Liver (tissue), 9 donors: ENCODE data around the gene CCDC83. TPM values are rescaled to one million over a fixed set of nuclear protein-coding genes. Genes with fewer than 3 reads are reported as not detected.

ENCODE experiments used
- DNase-seq: peaks from one replicate; pipeline ENCODE4 v3.0.0-alpha.2; 2017; ENCODE audit warnings: low spot score
- H3K27ac ChIP-seq, 2 donors: one replicate each; pipeline ENCODE4 v1.7.0; 2013; ENCODE audit warnings: inconsistent platforms in 2 of 2, low read length in 2 of 2, control low read depth in 1 of 2, low read depth in 1 of 2, mild to moderate bottlenecking in 1 of 2
- H3K27me3 ChIP-seq, 4 donors: one replicate each; pipeline versions ENCODE4 v1.6.1 to v1.7.0; 2013; ENCODE audit warnings: low read length in 3 of 4, inconsistent platforms in 1 of 4, mild to moderate bottlenecking in 1 of 4, moderate library complexity in 1 of 4; ENCODE audit not compliant: control insufficient read depth in 4 of 4, insufficient read depth in 4 of 4
- H3K36me3 ChIP-seq, 4 donors: one replicate each; pipeline versions ENCODE4 v1.6.1 to v1.7.0; 2013; ENCODE audit warnings: low read length in 3 of 4, mild to moderate bottlenecking in 3 of 4, low read depth in 1 of 4, moderate library complexity in 1 of 4; ENCODE audit not compliant: control insufficient read depth in 4 of 4, insufficient read depth in 3 of 4
- H3K4me1 ChIP-seq, 4 donors: one replicate each; pipeline versions ENCODE4 v1.6.1 to v1.7.0; 2013; ENCODE audit warnings: low read length in 3 of 4, mild to moderate bottlenecking in 3 of 4, moderate library complexity in 1 of 4; ENCODE audit not compliant: control insufficient read depth in 4 of 4, insufficient read depth in 4 of 4
- H3K4me3 ChIP-seq, 3 donors: one replicate each; pipeline versions ENCODE4 v1.6.1 to v1.7.0; 2013; ENCODE audit warnings: low read length in 3 of 3, control low read depth in 1 of 3, low read depth in 1 of 3, mild to moderate bottlenecking in 1 of 3
- H3K9ac ChIP-seq, 2 donors: one replicate each; pipeline ENCODE4 v1.7.0; 2013; ENCODE audit warnings: low read length in 2 of 2, mild to moderate bottlenecking in 2 of 2, moderate library complexity in 2 of 2, control low read depth in 1 of 2, low read depth in 1 of 2
- H3K9me3 ChIP-seq, 4 donors: one replicate each; pipeline versions ENCODE4 v1.6.1 to v1.7.0; 2013; ENCODE audit warnings: low read length in 3 of 4; ENCODE audit not compliant: control insufficient read depth in 4 of 4
- ATF3 ChIP-seq: IDR thresholded peaks from 2 replicates; pipeline ENCODE4 v1.6.1; 2016; ENCODE audit warnings: antibody characterized with exemption
- EGR1 ChIP-seq, 2 donors: IDR thresholded peaks; 2 replicates each; pipeline ENCODE4 v1.6.1; 2016 to 2018; ENCODE audit warnings: antibody characterized with exemption in 2 of 2, low read depth in 2 of 2
- FOXA1 ChIP-seq: IDR thresholded peaks from 2 replicates; pipeline ENCODE4 v1.6.1; 2016; ENCODE audit warnings: antibody characterized with exemption
- FOXA2 ChIP-seq: IDR thresholded peaks from 2 replicates; pipeline ENCODE4 v1.6.1; 2016; ENCODE audit warnings: antibody characterized with exemption
- GABPA ChIP-seq, 2 donors: IDR thresholded peaks in 1 of 2; conservative IDR thresholded peaks in 1 of 2; 2 replicates each; pipeline ENCODE4 v1.6.1; 2016; ENCODE audit warnings: antibody characterized with exemption in 2 of 2, mild to moderate bottlenecking in 1 of 2, moderate library complexity in 1 of 2
- HNF4A ChIP-seq, 2 donors: conservative IDR thresholded peaks; 2 replicates each; pipeline ENCODE4 v1.6.1; 2016; ENCODE audit warnings: antibody characterized with exemption in 2 of 2, mild to moderate bottlenecking in 2 of 2
- HNF4G ChIP-seq: IDR thresholded peaks from 2 replicates; pipeline ENCODE4 v1.6.1; 2016; ENCODE audit warnings: antibody characterized with exemption
- JUND ChIP-seq, 2 donors: IDR thresholded peaks; 2 replicates each; pipeline ENCODE4 v1.6.1; 2016; ENCODE audit warnings: antibody characterized with exemption in 2 of 2
- MAX ChIP-seq: IDR thresholded peaks from 2 replicates; pipeline ENCODE4 v1.6.1; 2016; ENCODE audit warnings: antibody characterized with exemption
- NR2F2 ChIP-seq: IDR thresholded peaks from 2 replicates; pipeline ENCODE4 v1.6.1; 2016; ENCODE audit warnings: antibody characterized with exemption
- RAD21 ChIP-seq, 2 donors: IDR thresholded peaks; 2 replicates each; pipeline ENCODE4 v1.6.1; 2016; ENCODE audit warnings: antibody characterized with exemption in 2 of 2, mild to moderate bottlenecking in 2 of 2
- RXRA ChIP-seq, 2 donors: IDR thresholded peaks; 2 replicates each; pipeline ENCODE4 v1.6.1; 2017 to 2018; ENCODE audit warnings: antibody characterized with exemption in 2 of 2, mild to moderate bottlenecking in 1 of 2
- SP1 ChIP-seq: IDR thresholded peaks from 2 replicates; pipeline ENCODE4 v1.6.1; 2018; ENCODE audit warnings: antibody characterized with exemption, mild to moderate bottlenecking
- TAF1 ChIP-seq: conservative IDR thresholded peaks from 2 replicates; pipeline ENCODE4 v1.6.1; 2016; ENCODE audit warnings: antibody characterized with exemption, mild to moderate bottlenecking
- YY1 ChIP-seq: IDR thresholded peaks from 2 replicates; pipeline ENCODE4 v1.6.1; 2016; ENCODE audit warnings: antibody characterized with exemption, mild to moderate bottlenecking
- WGBS: extraction: QIAGEN DNeasy Blood & Tissue Kit; methylation state at CpG from one replicate; pipeline ENCODE4 v1.1.7; 2013; 5-methylcytosine and 5-hydroxymethylcytosine counted together
- polyA plus RNA-seq, 2 donors: library from polyadenylated mRNA; stranded (reverse) in 1 of 2; unstranded in 1 of 2; fragments of 200-250 nt in 1 of 2; fragments of >200 nt in 1 of 2; fragmentation: Nextera tagmentation in 1 of 2; extraction: Ambion mirVana in 1 of 2; gene quantifications; one replicate each; pipeline versions ENCODE4 v1.2.1 to v1.2.3, GENCODE V29; 2013 to 2015
- total RNA-seq, 2 donors: library from RNA; depleted of rRNA; stranded (reverse); fragments of >200 nt; gene quantifications; one replicate each; pipeline ENCODE4 v1.2.3, GENCODE V29; 2014
- TF ChIP-seq, protein P1 (sequence below): IDR thresholded peaks from 2 replicates; pipeline ENCODE4 v1.6.1; 2016; ENCODE audit warnings: antibody characterized with exemption, mild to moderate bottlenecking
- TF ChIP-seq, protein P2 (sequence below): IDR thresholded peaks from 2 replicates; pipeline ENCODE4 v1.6.1; 2016; ENCODE audit warnings: antibody characterized with exemption
- TF ChIP-seq, protein P3 (sequence below): fragments of 150-350 bp; IDR thresholded peaks from 2 replicates; pipeline ENCODE4 v1.5.1; 2017; ENCODE audit warnings: improper control_type of control experiment, low read depth, low read length; ENCODE audit not compliant: missing input control
- donor health status: healthy.
- donor health status: healthy.
- donor health status: healthy.
- donor health status: healthy.
- donor health status: healthy.

Gene CCDC83
- total and polyA plus RNA-seq, 4 donors, result not detected

- Histone ChIP-seq H3K27me3 (no peaks in the 10 kb centered on the region), H3K27ac (no peak overlapping the region), H3K36me3 (no peaks in the 10 kb centered on the region), H3K4me1 (no peaks in the 10 kb centered on the region), H3K4me3 (no peak overlapping the region), H3K9ac (no peak overlapping the region), H3K9me3 (no peaks in the 10 kb centered on the region)
- no peak for DNase-seq
- 83% methylated on average over 3 of the region's 3 CpGs for WGBS
- TF ChIP-seq, protein P1, sequence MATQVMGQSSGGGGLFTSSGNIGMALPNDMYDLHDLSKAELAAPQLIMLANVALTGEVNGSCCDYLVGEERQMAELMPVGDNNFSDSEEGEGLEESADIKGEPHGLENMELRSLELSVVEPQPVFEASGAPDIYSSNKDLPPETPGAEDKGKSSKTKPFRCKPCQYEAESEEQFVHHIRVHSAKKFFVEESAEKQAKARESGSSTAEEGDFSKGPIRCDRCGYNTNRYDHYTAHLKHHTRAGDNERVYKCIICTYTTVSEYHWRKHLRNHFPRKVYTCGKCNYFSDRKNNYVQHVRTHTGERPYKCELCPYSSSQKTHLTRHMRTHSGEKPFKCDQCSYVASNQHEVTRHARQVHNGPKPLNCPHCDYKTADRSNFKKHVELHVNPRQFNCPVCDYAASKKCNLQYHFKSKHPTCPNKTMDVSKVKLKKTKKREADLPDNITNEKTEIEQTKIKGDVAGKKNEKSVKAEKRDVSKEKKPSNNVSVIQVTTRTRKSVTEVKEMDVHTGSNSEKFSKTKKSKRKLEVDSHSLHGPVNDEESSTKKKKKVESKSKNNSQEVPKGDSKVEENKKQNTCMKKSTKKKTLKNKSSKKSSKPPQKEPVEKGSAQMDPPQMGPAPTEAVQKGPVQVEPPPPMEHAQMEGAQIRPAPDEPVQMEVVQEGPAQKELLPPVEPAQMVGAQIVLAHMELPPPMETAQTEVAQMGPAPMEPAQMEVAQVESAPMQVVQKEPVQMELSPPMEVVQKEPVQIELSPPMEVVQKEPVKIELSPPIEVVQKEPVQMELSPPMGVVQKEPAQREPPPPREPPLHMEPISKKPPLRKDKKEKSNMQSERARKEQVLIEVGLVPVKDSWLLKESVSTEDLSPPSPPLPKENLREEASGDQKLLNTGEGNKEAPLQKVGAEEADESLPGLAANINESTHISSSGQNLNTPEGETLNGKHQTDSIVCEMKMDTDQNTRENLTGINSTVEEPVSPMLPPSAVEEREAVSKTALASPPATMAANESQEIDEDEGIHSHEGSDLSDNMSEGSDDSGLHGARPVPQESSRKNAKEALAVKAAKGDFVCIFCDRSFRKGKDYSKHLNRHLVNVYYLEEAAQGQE, result no peak
- TF ChIP-seq FOXA2, result no peak
- no peak for TF ChIP-seq EGR1 (IDR thresholded peaks at IDR 0.05; ENCODE audit: low read depth in 2 of 2)
- no peak for TF ChIP-seq YY1
- no peak for TF ChIP-seq HNF4A (conservative IDR thresholded peaks at IDR 0.05)
- TF ChIP-seq SP1, result no peak
- no peak for TF ChIP-seq TAF1
- TF ChIP-seq ATF3, result no peak
- TF ChIP-seq MAX, result no peak
- TF ChIP-seq JUND (IDR thresholded peaks at IDR 0.05), result no peak
- no peak for TF ChIP-seq RXRA (IDR thresholded peaks at IDR 0.05)
- no peak for TF ChIP-seq NR2F2
- no peak for TF ChIP-seq FOXA1
- TF ChIP-seq HNF4G, result no peak
- TF ChIP-seq, protein P2, sequence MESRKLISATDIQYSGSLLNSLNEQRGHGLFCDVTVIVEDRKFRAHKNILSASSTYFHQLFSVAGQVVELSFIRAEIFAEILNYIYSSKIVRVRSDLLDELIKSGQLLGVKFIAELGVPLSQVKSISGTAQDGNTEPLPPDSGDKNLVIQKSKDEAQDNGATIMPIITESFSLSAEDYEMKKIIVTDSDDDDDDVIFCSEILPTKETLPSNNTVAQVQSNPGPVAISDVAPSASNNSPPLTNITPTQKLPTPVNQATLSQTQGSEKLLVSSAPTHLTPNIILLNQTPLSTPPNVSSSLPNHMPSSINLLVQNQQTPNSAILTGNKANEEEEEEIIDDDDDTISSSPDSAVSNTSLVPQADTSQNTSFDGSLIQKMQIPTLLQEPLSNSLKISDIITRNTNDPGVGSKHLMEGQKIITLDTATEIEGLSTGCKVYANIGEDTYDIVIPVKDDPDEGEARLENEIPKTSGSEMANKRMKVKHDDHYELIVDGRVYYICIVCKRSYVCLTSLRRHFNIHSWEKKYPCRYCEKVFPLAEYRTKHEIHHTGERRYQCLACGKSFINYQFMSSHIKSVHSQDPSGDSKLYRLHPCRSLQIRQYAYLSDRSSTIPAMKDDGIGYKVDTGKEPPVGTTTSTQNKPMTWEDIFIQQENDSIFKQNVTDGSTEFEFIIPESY, result no peak
- no peak for TF ChIP-seq RAD21 (IDR thresholded peaks at IDR 0.05)
- no peak for TF ChIP-seq GABPA (IDR thresholded peaks at IDR 0.05 in 1 of 2, conservative IDR thresholded peaks at IDR 0.05 in 1 of 2)
Measured at GRCh38 chr11:85902353-85902752, 47.2 kb downstream of the CCDC83 start.

DNA sequence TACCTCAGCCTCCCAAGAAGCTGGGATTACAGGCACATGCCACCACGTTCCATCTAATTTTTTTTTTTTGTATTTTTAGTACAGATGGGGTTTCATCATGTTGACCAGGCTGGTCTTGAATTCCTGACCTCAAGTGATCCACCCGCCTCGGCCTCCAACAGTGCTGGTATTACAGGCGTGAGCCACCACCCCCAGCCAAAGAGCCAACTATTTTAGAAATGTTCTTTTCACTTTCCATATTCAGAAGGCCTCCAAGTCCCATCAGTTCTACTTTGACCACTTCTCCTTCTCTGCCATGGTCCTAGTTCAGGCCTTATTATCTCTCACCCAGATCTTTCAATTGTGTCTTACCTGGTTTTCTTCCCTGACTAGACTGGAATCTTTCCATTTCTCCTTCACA is 48.2 kb downstream of the CCDC83 start:
- Histone ChIP-seq H3K4me1 (no peaks in the 10 kb centered on the region), H3K27ac (no peak overlapping the region), H3K9me3 (no peaks in the 10 kb centered on the region), H3K36me3 (no peaks in the 10 kb centered on the region), H3K27me3 (no peaks in the 10 kb centered on the region), H3K9ac (no peak overlapping the region), H3K4me3 (no peak overlapping the region)
- WGBS, result 90% methylated on average over 4 of the region's 4 CpGs
- DNase-seq, result no peak
- TF ChIP-seq ATF3 (no peak), JUND (IDR thresholded peaks at IDR 0.05) (no peak), YY1 (no peak), RAD21 (IDR thresholded peaks at IDR 0.05) (no peak), TAF1 (no peak), HNF4A (conservative IDR thresholded peaks at IDR 0.05) (no peak), NR2F2 (no peak), RXRA (IDR thresholded peaks at IDR 0.05) (no peak), FOXA2 (no peak), MAX (no peak), SP1 (no peak), GABPA (IDR thresholded peaks at IDR 0.05 in 1 of 2, conservative IDR thresholded peaks at IDR 0.05 in 1 of 2) (no peak), FOXA1 (no peak), HNF4G (no peak), EGR1 (IDR thresholded peaks at IDR 0.05; ENCODE audit: low read depth in 2 of 2) (no peak)
- TF ChIP-seq, protein P1, result no peak
- TF ChIP-seq, protein P3, sequence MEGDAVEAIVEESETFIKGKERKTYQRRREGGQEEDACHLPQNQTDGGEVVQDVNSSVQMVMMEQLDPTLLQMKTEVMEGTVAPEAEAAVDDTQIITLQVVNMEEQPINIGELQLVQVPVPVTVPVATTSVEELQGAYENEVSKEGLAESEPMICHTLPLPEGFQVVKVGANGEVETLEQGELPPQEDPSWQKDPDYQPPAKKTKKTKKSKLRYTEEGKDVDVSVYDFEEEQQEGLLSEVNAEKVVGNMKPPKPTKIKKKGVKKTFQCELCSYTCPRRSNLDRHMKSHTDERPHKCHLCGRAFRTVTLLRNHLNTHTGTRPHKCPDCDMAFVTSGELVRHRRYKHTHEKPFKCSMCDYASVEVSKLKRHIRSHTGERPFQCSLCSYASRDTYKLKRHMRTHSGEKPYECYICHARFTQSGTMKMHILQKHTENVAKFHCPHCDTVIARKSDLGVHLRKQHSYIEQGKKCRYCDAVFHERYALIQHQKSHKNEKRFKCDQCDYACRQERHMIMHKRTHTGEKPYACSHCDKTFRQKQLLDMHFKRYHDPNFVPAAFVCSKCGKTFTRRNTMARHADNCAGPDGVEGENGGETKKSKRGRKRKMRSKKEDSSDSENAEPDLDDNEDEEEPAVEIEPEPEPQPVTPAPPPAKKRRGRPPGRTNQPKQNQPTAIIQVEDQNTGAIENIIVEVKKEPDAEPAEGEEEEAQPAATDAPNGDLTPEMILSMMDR, result no peak
